Cardiac fibroblast (primary cell): ENCODE results near the gene UQCR11.
"Not testable (repeated sequence)": the region's sequence is repeated elsewhere in the genome, so short reads cannot be mapped to it uniquely, and the experiment has no call there.

ENCODE experiments used
- DNase-seq, 2 donors: peaks; one replicate each; pipeline versions ENCODE4 v3.0.0 to v3.0.0-alpha.2; 2010; ENCODE audit warnings: low read depth in 2 of 2
- H3K4me3 ChIP-seq, 2 donors: replicated peaks in 1 of 2; 1 replicate in 1 of 2; 2 replicates in 1 of 2; pipeline ENCODE4 v1.5.1; 2011; ENCODE audit warnings: low read depth in 2 of 2, low read length in 2 of 2, mild to moderate bottlenecking in 2 of 2, moderate library complexity in 1 of 2
- CTCF ChIP-seq: IDR thresholded peaks from one replicate; pipeline ENCODE4 v1.5.1; 2011; ENCODE audit warnings: low read depth, mild to moderate bottlenecking, low read length, inconsistent platforms

UQCR11 gene

GRCh38 chr19:1646659-1647453 is 41.6 kb upstream of the UQCR11 start:
- no peak for DNase-seq
- no peak overlapping the region for H3K4me3 ChIP-seq
- TF ChIP-seq CTCF, result no peak

DNA sequence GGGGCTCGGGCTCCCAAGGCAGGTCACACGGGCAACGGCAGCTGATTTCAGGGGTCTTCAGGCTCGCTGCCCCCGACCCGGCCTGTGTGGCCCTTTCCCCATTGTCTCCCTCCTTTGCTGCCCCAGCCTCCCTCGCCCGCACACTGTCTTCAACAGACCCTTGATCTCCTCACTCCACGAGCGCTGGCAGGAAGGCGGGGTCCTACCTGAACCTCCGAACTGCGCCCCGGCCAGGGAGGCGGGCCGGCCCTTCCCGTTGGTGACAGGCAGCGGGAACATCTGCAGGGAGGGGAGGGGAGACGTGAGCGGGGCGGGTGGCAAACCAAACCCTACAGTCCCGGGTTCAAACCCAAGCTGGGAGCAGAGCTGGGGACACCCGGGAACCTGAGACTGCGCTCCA is 40.9 kb upstream of the UQCR11 start:
- TF ChIP-seq CTCF, result no peak
- H3K4me3 ChIP-seq, result no peak overlapping the region
- DNase-seq, result no peak

- no peak for TF ChIP-seq CTCF
- DNase-seq, result no peak
Measured at GRCh38 chr19:1645299-1645698, 40.0 kb upstream of the UQCR11 start.

DNA sequence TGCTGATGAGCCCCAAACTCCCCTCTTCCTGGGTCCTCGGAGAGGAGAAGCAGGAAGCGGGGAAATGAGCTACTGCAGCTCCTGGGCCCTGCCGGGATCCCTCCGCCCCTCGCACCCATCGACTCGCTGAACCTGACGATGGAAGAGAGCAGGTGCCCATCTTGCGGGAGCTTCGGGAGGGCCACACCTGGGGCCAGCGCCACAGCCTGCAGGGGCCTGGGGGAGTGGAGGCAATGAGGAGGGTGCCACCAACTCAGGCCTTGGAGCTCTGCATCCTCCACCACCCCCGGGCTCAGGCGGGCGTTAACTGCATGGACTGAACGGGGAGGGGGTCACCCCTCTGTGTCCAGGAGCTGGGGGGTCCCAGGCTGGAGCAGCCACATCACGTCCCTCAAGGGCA is 38.8 kb upstream of the UQCR11 start:
- TF ChIP-seq CTCF, result no peak
- H3K4me3 ChIP-seq, result no peak overlapping the region
- DNase-seq, result no peak

More at GRCh38 chr19:1645299-1645698, 40.0 kb upstream of the UQCR11 start:
- no peak overlapping the region for H3K4me3 ChIP-seq

DNA sequence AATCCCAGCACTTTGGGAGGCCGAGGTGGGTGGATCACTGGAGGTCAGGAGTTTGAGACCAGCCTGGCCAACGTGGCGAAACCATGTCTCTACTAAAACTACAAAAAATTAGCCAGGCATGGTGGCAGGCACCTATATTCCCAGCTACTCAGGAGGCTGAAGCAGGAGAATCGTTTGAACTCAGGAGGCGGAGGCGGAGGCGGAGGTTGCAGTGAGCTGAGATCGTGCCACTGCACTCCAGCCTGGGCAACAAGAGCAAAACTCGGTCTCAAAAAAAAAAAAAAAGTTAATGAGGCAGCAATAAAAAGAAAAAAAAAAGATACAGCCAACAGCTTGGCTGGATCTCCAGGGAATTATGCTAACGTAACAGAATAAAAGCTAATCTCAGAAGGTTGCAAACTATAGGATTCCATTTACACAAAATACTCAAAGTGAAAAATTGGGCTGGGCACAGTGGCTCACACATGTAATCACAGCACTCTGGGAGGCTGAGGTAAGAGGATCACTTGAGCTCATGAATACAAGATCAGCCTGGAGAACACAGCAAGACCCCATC is 35.7 kb upstream of the UQCR11 start:
- not testable (repeated sequence) for DNase-seq, H3K4me3 ChIP-seq

- DNase-seq, result no peak
- H3K4me3 ChIP-seq, result no peak overlapping the region
- TF ChIP-seq CTCF, result no peak
Measured at GRCh38 chr19:1636325-1637236, 31.3 kb upstream of the UQCR11 start.

- DNase-seq, result no peak
- TF ChIP-seq CTCF, result no peak
- H3K4me3 ChIP-seq, result no peak overlapping the region
Measured at GRCh38 chr19:1634938-1635243, 29.6 kb upstream of the UQCR11 start.
